GM12873 (cell line): ENCODE results near the gene HEATR1.

Experiments
- TF ChIP-seq, protein P1 (sequence below): IDR thresholded peaks from 2 replicates; pipeline ENCODE4 v1.5.1; 2012; ENCODE audit warnings: low read depth, mild to moderate bottlenecking, moderate library complexity, low read length, control low read depth; ENCODE audit not compliant: insufficient read depth; ENCODE audit errors: missing control alignments

The HEATR1 gene

DNA sequence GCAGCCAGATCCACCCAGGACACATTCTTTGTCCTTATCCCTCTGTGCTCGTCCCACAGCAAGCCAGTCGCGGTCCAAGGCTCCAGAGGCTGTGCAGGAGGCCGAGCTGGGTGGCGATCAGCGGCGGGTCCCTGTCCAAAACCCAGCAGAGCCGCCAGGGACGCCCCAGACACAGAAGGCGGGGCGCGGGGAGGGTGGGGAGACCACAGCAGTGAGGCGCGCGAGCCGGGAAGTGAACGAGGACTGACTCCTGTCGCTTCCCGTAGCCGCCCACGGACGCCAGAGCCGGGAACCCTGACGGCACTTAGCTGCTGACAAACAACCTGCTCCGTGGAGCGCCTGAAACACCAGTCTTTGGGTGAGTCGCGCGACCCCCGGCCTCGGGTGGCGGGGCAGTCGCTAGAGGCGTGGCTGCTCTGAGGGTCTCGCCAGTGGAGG, 80.6 kb downstream of the HEATR1 start, which contains the start of gene LGALS8:
TSS of gene LGALS8 (plus strand) at position 279 of the 438 bp plus-strand sequence. CDS start 2,089 bp downstream, outside the sequence.
- TF ChIP-seq, protein P1, sequence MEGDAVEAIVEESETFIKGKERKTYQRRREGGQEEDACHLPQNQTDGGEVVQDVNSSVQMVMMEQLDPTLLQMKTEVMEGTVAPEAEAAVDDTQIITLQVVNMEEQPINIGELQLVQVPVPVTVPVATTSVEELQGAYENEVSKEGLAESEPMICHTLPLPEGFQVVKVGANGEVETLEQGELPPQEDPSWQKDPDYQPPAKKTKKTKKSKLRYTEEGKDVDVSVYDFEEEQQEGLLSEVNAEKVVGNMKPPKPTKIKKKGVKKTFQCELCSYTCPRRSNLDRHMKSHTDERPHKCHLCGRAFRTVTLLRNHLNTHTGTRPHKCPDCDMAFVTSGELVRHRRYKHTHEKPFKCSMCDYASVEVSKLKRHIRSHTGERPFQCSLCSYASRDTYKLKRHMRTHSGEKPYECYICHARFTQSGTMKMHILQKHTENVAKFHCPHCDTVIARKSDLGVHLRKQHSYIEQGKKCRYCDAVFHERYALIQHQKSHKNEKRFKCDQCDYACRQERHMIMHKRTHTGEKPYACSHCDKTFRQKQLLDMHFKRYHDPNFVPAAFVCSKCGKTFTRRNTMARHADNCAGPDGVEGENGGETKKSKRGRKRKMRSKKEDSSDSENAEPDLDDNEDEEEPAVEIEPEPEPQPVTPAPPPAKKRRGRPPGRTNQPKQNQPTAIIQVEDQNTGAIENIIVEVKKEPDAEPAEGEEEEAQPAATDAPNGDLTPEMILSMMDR: no peak

DNA sequence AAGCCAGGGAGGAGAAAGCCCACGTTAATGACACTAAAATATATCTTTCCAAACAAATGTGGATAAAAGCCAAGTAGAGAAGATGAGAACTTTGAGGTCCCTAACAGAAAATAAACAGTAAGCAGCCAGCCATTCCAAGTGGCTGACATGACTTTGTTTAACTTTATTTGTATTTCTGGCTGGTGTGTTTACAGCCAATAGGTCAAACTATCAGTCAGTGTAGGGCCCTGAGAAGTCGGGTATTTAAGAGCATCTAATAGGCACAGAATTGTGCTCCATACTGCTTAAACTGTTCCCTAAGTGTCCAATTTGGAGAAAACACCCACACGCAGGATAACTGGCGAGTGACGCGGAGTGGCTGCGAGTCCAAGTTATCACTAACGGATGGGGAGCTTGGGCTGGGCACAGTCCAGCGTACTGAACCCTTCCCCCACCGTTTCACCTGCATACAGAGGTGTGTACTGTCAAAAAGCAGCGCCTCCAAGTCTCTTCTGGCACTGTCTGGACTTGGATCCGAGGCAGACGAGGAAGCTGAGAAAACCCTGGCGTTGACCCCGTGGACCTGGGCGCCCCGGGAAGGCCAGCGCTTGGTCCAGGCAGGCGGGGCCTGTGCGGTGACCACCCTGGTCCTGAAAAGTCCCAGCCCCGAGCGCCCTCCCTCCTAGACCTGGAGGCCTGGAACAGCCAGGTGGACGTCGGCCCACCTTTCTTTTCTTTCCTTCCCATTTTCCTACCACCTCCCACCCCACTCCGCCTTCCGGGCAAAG, 81.2 kb downstream of the HEATR1 start:
- TF ChIP-seq, protein P1: no peak

GRCh38 chr1:236520445-236521005, 83.8 kb downstream of the HEATR1 start:
- TF ChIP-seq, protein P1: no peak

DNA sequence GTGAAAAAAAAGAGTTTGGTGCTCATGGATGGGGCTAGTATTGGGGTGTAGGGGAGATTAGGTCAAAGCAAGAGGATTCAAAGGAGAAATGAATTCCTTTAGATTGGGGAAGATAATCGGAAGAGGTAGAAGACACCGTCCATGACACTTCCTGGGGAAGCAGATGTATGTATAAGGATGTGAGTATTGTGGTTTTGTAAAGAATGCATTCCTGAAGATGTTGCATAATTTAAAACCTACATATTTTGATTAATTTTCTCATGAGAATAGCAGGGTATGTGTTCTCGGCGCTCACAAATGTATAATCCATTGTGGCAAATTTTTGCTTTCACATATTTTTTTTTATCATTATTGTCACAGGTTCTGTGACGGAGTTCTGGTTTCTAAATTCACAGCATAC, 86.0 kb downstream of the HEATR1 start:
- TF ChIP-seq, protein P1: no peak

DNA sequence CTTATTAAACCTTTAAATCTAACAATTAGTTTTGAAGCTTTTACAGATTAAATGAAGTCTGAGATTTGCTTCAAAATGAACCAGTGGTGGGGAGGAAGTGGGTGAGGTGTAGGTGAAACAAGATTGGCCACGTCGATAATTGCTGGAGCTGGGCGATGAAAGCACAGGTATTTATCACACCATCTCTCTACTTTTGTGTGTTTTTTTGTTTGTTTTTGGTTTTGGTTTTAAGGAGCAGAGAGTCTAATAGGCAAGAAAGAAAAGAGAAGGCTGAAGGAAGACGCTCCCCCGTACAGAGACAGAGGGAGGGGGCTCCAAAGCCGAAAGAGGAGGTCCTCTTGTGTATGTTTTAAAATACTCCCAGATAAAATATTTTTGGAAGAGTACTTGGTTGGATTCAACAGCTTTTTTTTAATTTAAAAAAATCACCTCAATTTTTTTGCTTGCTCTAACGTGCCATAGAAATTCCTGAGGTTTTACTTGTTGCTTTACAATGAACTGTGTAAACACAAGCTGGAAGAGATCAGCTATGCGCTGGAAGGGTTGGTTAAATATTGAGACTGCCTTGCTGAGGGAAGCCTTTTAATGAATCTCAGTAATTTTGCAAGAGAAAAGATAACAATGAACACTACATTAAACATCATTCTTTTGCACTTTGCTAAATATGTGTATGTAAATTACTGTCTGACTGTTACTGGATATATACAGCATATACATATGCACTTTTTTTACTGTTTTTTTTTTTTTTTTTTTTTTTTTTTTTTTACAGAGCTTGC, 87.2 kb downstream of the HEATR1 start:
- TF ChIP-seq, protein P1: no peak

- TF ChIP-seq, protein P1: no peak
These were observed 88.8 kb downstream of the HEATR1 start for GRCh38 chr1:236515443-236515958.
